Right lobe of liver (tissue), 4 donors: ENCODE results near the gene ZNF487.
"Not testable (repeated sequence)": the region's sequence is repeated elsewhere in the genome, so short reads cannot be mapped to it uniquely, and the experiment has no call there.

Experiments used
- CTCF ChIP-seq, 4 donors: fragments of 200-600 bp in 3 of 4; fragments of 450-650 bp in 1 of 4; IDR thresholded peaks; one replicate each; pipeline versions ENCODE4 v1.5.1 to v1.8.0; 2016 to 2022; ENCODE audit warnings: antibody characterized with exemption in 4 of 4, mild to moderate bottlenecking in 2 of 4
- POLR2A ChIP-seq: fragments of 450-650 bp; IDR thresholded peaks from one replicate; pipeline ENCODE4 v1.6.1; 2017; ENCODE audit warnings: antibody characterized with exemption, mild to moderate bottlenecking
- donor health status: DM: no; HTN: no; CAD: no.
- donor health status: DM: no; HTN: no; CAD: no.
- donor health status: DM: no; HTN: yes; CAD: no.

DNA sequence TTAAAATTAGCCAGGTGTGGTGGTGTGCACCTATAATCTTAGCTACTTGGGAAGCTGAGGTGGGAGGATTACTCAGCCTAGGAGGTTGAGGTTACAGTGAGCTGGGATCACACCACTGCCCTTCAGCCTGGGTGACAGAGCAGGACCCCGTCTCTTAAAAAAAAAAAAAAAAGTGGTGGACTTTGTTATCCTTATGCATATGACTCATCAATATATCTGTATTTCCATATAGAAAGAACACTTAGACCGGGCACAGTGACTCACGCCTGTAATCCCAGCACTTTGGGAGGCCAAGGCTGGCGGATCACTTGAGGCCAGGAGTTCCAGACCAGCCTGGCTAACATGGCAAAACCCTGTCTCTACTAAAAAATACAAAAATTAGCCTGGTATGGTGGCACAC is 15.0 kb upstream of the ZNF487 start:
- TF ChIP-seq CTCF (IDR thresholded peaks at IDR 0.05); POLR2A: not testable (repeated sequence)
